Measurements from ENCODE around the gene SNX20.

SNX20 gene

DNA sequence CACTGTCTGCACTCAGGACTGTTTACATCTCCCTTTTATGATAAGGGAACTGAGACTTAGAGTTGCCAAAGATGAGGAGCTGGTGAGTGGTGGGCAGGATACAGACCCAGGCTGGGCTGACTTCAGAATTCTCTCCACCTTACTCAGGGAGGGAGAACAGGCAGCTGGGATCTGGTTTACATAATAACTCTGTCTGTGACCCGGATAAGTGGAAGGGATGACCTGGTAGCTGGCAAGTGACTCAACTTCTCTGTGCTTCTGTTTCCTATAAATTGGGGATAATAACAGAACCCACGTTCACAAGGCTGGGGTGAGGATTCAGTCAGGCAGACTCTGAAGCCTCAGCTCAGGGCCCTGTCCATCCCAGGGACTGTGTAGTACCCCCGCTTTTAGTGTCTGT is 2.6 kb downstream of the SNX20 start:
- TF ChIP-seq YY1 (IDR thresholded peaks at IDR 0.05; ENCODE audit: insufficient read depth, insufficient read length) (no peak), ZNF274 (IDR thresholded peaks at IDR 0.05; ENCODE audit: low read depth, low read length) (no peak), SUZ12 (IDR thresholded peaks at IDR 0.05; ENCODE audit: extremely low read depth, insufficient read depth, insufficient read length) (no peak)
- Histone ChIP-seq H3K4me3 (ENCODE audit: insufficient read length, low read depth) (no peak overlapping the region), H3K27me3 (ENCODE audit: insufficient read depth, insufficient read length) (no peaks in the 10 kb centered on the region), H3K4me1 (ENCODE audit: insufficient read depth, insufficient read length) (no peaks in the 10 kb centered on the region), H3K9ac (ENCODE audit: insufficient read length, low read depth) (no peak overlapping the region), H3K36me3 (ENCODE audit: insufficient read depth, insufficient read length, low read length) (no peaks in the 10 kb centered on the region), H3K9me3 (ENCODE audit: insufficient read depth, low read length) (peaks cover 3% of the 10 kb centered on the region; the same call in 1 of the 2 replicates)
- DNase-seq (ENCODE audit: low read depth, low spot score) = no peak

DNA sequence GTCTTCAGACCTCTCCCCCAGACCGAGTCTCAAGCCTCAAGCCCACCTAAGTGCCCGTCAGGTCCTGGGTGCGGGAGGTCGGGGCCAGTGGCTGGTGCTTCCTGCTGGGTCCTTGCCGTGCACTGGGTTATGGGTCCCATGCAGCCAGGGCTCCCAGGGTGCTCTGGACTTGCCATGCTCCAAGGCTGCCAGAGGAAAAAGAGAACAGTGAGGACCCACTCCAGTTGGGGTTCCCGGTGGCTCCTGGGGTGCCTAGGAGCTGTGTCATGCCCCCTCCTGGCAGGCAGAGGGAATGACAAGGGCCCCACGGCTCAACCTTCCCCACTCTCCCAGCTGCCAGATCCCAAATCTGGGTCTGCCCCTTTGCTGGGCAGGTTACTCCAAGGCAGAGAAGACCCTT is 3.8 kb downstream of the SNX20 start:
- TF ChIP-seq ZNF274 (IDR thresholded peaks at IDR 0.05; ENCODE audit: low read depth, low read length) (no peak), SUZ12 (IDR thresholded peaks at IDR 0.05; ENCODE audit: extremely low read depth, insufficient read depth, insufficient read length) (no peak), YY1 (IDR thresholded peaks at IDR 0.05; ENCODE audit: insufficient read depth, insufficient read length) (no peak)
- no peak for DNase-seq (ENCODE audit: low read depth, low spot score)
- peaks cover 14% of the 10 kb centered on the region for H3K9me3 ChIP-seq (ENCODE audit: insufficient read depth, low read length)
- no peak overlapping the region for H3K9ac ChIP-seq (ENCODE audit: insufficient read length, low read depth)
- H3K4me3 ChIP-seq (ENCODE audit: insufficient read length, low read depth) = no peak overlapping the region
- no peaks in the 10 kb centered on the region for H3K36me3 ChIP-seq (ENCODE audit: insufficient read depth, insufficient read length, low read length)
- no peaks in the 10 kb centered on the region for H3K4me1 ChIP-seq (ENCODE audit: insufficient read depth, insufficient read length)
- H3K27me3 ChIP-seq (ENCODE audit: insufficient read depth, insufficient read length) = no peaks in the 10 kb centered on the region

DNA sequence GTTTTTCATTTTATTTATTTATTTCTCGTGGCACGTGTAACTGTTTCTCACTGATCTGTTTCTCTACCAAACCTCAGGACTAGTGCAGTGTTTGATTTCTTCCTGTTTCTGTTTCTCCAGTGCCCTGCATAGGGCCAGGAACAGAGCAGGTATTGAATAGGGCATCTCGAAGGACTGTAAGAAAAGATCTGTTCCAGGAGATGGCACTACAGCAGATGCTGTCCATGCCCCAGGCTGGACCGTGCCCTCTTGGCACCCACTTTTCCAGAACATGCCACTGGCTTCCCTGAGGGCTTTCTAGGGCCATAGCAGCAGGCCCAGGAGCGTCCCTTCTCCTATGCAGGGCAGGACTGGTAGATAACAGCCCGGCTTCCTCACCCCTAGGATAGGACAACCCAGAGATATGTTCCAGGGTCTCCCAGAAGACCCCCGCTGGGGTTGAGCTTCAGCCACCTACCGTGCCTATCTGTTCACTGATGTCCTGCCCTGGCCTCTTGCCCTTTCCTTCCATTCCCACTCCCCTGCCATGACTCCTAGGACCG is 4.4 kb downstream of the SNX20 start:
- no peaks in the 10 kb centered on the region for H3K27me3 ChIP-seq (ENCODE audit: insufficient read depth, insufficient read length)
- H3K4me1 ChIP-seq (ENCODE audit: insufficient read depth, insufficient read length) = no peaks in the 10 kb centered on the region
- no peak overlapping the region for H3K9ac ChIP-seq (ENCODE audit: insufficient read length, low read depth)
- no peak for DNase-seq (ENCODE audit: low read depth, low spot score)
- no peaks in the 10 kb centered on the region for H3K36me3 ChIP-seq (ENCODE audit: insufficient read depth, insufficient read length, low read length)
- TF ChIP-seq SUZ12 (IDR thresholded peaks at IDR 0.05; ENCODE audit: extremely low read depth, insufficient read depth, insufficient read length) (no peak), ZNF274 (IDR thresholded peaks at IDR 0.05; ENCODE audit: low read depth, low read length) (no peak), YY1 (IDR thresholded peaks at IDR 0.05; ENCODE audit: insufficient read depth, insufficient read length) (no peak)
- no peak overlapping the region for H3K4me3 ChIP-seq (ENCODE audit: insufficient read length, low read depth)
- peaks cover 20% of the 10 kb centered on the region for H3K9me3 ChIP-seq (ENCODE audit: insufficient read depth, low read length)

DNA sequence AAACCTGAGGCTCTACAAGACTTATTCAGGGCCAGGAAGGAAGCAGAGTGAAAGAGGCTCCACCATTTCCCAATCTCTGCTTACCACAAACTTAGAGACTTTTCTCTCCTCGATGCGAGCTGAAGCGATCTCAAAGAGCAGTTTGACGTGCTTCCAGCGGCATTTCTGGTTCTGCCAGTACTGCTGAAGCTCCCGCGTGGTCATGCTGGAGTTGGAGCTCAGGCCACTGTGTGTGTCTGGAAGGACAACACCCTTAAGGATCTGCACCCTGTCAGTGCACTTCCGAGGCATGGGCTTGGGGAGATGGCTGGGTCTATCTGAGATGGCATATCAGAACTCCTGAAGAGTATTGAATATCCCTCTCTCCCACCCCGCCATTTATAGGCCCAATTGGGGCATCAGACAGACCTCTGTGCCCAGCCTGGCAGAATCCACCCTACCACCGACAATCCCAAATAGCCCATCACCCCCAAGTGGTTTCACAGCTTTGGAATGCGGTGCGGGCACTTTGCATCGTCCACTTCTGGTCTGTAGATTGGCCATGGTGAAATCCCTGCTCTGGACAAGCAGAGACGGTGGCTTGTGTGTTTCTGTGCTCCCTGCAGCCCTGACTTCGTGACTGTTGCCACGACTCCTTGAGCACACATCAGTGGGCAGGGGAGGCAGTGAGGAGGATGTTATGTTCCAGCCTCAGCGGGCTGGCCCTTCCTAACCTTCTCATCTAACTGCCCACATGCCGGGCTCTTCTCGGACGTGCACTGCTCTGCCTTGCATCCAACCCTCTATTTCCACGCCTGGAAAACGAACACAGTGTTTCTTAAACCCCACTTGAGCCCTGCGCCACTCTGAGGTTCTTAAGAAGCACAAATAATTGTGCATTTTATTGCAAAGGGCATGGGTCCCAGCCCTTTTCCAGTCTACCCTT is 5.2 kb downstream of the SNX20 start:
- Histone ChIP-seq H3K36me3 (ENCODE audit: insufficient read depth, insufficient read length, low read length) (no peaks in the 10 kb centered on the region), H3K9ac (ENCODE audit: insufficient read length, low read depth) (no peak overlapping the region), H3K9me3 (ENCODE audit: insufficient read depth, low read length) (peaks cover 28% of the 10 kb centered on the region), H3K27me3 (ENCODE audit: insufficient read depth, insufficient read length) (no peaks in the 10 kb centered on the region), H3K4me1 (ENCODE audit: insufficient read depth, insufficient read length) (no peaks in the 10 kb centered on the region), H3K4me3 (ENCODE audit: insufficient read length, low read depth) (no peak overlapping the region)
- TF ChIP-seq ZNF274 (IDR thresholded peaks at IDR 0.05; ENCODE audit: low read depth, low read length) (no peak), YY1 (IDR thresholded peaks at IDR 0.05; ENCODE audit: insufficient read depth, insufficient read length) (no peak), SUZ12 (IDR thresholded peaks at IDR 0.05; ENCODE audit: extremely low read depth, insufficient read depth, insufficient read length) (no peak)
- DNase-seq (ENCODE audit: low read depth, low spot score) = no peak

DNA sequence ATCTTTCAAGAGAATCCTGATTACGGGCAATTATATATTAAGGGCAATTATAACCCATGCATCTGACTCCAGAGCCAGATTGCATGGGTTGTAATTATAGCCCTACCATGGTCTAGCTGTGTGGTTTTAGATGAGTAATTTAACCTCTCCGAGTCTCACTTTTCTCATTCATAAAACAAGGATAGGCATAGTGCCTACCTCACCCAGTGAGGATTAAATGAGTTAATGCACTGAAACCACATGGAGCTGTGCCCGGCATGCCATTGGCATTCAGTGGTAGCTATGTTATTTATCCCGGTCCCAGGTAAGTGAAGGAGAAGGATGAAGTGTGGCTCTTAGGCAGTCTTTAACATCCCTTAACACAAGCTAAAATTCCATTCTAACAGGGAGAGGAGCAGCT is 6.3 kb downstream of the SNX20 start:
- H3K27me3 ChIP-seq (ENCODE audit: insufficient read depth, insufficient read length) = no peaks in the 10 kb centered on the region
- no peak for DNase-seq (ENCODE audit: low read depth, low spot score)
- TF ChIP-seq ZNF274 (IDR thresholded peaks at IDR 0.05; ENCODE audit: low read depth, low read length) = no peak
- no peaks in the 10 kb centered on the region for H3K4me1 ChIP-seq (ENCODE audit: insufficient read depth, insufficient read length)
- H3K9ac ChIP-seq (ENCODE audit: insufficient read length, low read depth) = no peak overlapping the region
- H3K9me3 ChIP-seq (ENCODE audit: insufficient read depth, low read length) = peaks cover 28% of the 10 kb centered on the region
- no peaks in the 10 kb centered on the region for H3K36me3 ChIP-seq (ENCODE audit: insufficient read depth, insufficient read length, low read length)
- H3K4me3 ChIP-seq (ENCODE audit: insufficient read length, low read depth) = no peak overlapping the region

DNA sequence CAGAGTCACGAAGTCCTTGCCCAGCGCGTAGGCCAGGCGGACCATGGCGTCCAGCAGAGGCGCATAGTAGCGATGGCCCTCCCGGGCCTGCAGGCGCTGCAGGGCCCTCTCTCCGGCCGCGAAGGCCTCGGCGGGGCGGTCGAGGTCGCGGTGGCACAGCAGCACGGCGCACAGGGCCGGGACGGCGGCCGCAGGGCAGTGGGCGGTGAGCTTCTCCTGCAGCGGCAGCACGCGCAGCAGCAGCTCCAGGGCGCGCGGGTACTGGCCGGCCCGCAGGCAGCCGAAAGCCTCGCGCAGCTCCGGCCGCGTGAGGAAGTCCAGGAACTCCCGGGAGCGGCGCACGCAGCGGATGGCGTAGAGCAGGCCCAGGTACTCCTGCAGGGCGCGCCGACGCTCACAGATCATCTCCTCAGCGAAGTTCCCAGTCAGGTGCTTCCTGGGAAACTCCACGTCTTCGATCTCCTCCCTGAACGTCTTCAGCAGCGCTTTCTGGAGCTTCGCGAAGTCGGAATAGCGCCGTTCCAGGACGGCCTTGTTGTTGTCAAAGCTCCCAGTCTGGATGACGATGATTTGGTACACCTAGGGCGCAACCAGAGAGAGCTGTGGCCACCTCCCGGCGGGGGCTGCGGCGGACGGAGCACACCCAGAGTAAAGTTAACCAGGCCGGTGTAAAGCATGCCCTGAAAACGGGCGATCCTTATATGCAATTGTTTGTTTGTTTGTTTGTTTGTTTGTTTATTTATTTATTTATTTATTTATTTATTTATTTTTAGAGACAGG is 7.4 kb downstream of the SNX20 start:
- DNase-seq (ENCODE audit: low read depth, low spot score) = no peak
- H3K4me1 ChIP-seq (ENCODE audit: insufficient read depth, insufficient read length) = no peaks in the 10 kb centered on the region
- no peak overlapping the region for H3K4me3 ChIP-seq (ENCODE audit: insufficient read length, low read depth)
- H3K9me3 ChIP-seq (ENCODE audit: insufficient read depth, low read length) = peaks cover 28% of the 10 kb centered on the region
- no peaks in the 10 kb centered on the region for H3K27me3 ChIP-seq (ENCODE audit: insufficient read depth, insufficient read length)
- TF ChIP-seq ZNF274 (IDR thresholded peaks at IDR 0.05; ENCODE audit: low read depth, low read length) (no peak), YY1 (IDR thresholded peaks at IDR 0.05; ENCODE audit: insufficient read depth, insufficient read length) (no peak)
- no peak overlapping the region for H3K9ac ChIP-seq (ENCODE audit: insufficient read length, low read depth)
- H3K36me3 ChIP-seq (ENCODE audit: insufficient read depth, insufficient read length, low read length) = no peaks in the 10 kb centered on the region

DNA sequence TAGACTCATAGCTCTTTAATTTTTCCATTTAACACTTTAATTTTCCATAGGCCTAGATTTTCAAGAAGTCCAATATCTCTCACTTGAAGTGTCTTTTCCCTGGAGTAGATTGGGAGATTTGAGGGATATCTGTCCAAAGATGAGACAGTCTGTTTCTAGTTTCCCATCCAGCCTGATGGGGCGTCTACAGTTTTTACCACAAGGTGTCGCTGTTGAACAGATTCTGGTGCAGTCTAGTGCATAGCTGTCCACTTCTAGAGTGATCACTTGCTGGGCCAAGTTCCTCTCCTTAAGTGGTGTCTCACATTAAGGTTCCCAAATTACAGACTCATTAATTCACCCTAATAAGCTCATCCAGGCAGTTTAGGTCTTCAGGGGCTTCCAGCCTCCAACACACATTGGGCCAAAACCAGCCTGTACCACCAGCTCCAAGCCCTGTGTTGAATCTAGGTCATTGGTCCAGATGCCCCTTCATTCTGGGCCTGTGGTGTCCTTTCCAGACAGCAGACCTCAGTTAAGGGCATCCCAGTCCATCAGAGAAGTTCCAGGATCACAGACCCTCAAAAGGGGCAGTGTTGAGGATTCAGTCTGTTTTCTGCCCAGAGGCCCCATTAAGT is 9.4 kb downstream of the SNX20 start:
- no peak overlapping the region for H3K4me3 ChIP-seq (ENCODE audit: insufficient read length, low read depth)
- peak; percentile 46 for DNase-seq (ENCODE audit: low read depth, low spot score)
- H3K36me3 ChIP-seq (ENCODE audit: insufficient read depth, insufficient read length, low read length) = no peaks in the 10 kb centered on the region
- H3K27me3 ChIP-seq (ENCODE audit: insufficient read depth, insufficient read length) = no peaks in the 10 kb centered on the region
- H3K9me3 ChIP-seq (ENCODE audit: insufficient read depth, low read length) = peaks cover 28% of the 10 kb centered on the region
- H3K9ac ChIP-seq (ENCODE audit: insufficient read length, low read depth) = no peak overlapping the region
- TF ChIP-seq YY1 (IDR thresholded peaks at IDR 0.05; ENCODE audit: insufficient read depth, insufficient read length) (no peak), ZNF274 (IDR thresholded peaks at IDR 0.05; ENCODE audit: low read depth, low read length) (no peak), SUZ12 (IDR thresholded peaks at IDR 0.05; ENCODE audit: extremely low read depth, insufficient read depth, insufficient read length) (no peak)
- no peaks in the 10 kb centered on the region for H3K4me1 ChIP-seq (ENCODE audit: insufficient read depth, insufficient read length)
